H1 (cell line): ENCODE measurements around the gene DHRS12. TPM values are rescaled to one million over a fixed set of nuclear protein-coding genes. Genes with fewer than 3 reads are reported as not detected.

Source experiments
- ASH2L ChIP-seq: fragments of 200-600, 300-600 bp; sonication (generic); IDR thresholded peaks from one replicate; pipeline ENCODE4 v1.7.1; 2017; ENCODE audit warnings: low read length
- CTBP2 ChIP-seq: IDR thresholded peaks from 2 replicates; pipeline ENCODE4 v1.7.0; 2011; ENCODE audit warnings: borderline replicate concordance, mild to moderate bottlenecking, moderate library complexity, mixed read lengths, low read length; ENCODE audit not compliant: insufficient read depth, insufficient read length
- EZH2 ChIP-seq: fragments of 200-600 bp; sonication (generic); IDR thresholded peaks from 2 replicates; pipeline ENCODE4 v1.7.1; 2012; ENCODE audit warnings: low read depth, mild to moderate bottlenecking, moderate library complexity, low read length, inconsistent platforms; ENCODE audit not compliant: severe bottlenecking
- SAP30 ChIP-seq: fragments of 300-600 bp; sonication (generic); IDR thresholded peaks from 2 replicates; pipeline ENCODE4 v1.7.1; 2012; ENCODE audit warnings: low read length, moderate library complexity, mild to moderate bottlenecking, inconsistent platforms; ENCODE audit not compliant: insufficient read depth, insufficient replicate concordance
- TBP ChIP-seq: IDR thresholded peaks from 2 replicates; pipeline ENCODE4 v1.6.1; 2011; ENCODE audit warnings: low read depth, low read length, improper control_type of control experiment
- YY1 ChIP-seq: IDR thresholded peaks from 2 replicates; pipeline ENCODE4 v1.6.1; 2011; ENCODE audit warnings: low read depth, mild to moderate bottlenecking, low read length
- polyA plus RNA-seq, 7 experiments: library from polyadenylated mRNA; depleted of rRNA in 3 of 7; stranded (reverse) in 5 of 7; unstranded in 2 of 7; fragments of >200 nt in 5 of 7; fragments of 200-250 nt in 2 of 7; gene quantifications; 1 replicate in 5 of 7; 2 replicates in 1 of 7; 4 replicates in 1 of 7; pipeline versions ENCODE4 v1.2.1 to v1.2.3, GENCODE V29; 2011 to 2013; ENCODE audit warnings: missing spikeins in 2 of 7, mixed read lengths in 2 of 7
- total RNA-seq: library from RNA; stranded (reverse); fragmentation: NEBNext Ultra II Directional; extraction: Animal tissue kit (Norgen Biotek cat#: 25700); gene quantifications from 2 replicates; pipeline ENCODE4 v1.2.1, GENCODE V29; 2021
- TF ChIP-seq, protein P1 (sequence below): fragments of 300-600 bp; sonication (generic); IDR thresholded peaks from 2 replicates; pipeline ENCODE4 v1.7.1; 2012; ENCODE audit warnings: low read length, moderate library complexity, mild to moderate bottlenecking, inconsistent platforms; ENCODE audit not compliant: insufficient replicate concordance

DHRS12 gene
- total and polyA plus RNA-seq, 2 of the 8 experiments (the other 6 are each of a cell fraction or from before 2014, with no cell fraction given), result 8.7 TPM

DNA sequence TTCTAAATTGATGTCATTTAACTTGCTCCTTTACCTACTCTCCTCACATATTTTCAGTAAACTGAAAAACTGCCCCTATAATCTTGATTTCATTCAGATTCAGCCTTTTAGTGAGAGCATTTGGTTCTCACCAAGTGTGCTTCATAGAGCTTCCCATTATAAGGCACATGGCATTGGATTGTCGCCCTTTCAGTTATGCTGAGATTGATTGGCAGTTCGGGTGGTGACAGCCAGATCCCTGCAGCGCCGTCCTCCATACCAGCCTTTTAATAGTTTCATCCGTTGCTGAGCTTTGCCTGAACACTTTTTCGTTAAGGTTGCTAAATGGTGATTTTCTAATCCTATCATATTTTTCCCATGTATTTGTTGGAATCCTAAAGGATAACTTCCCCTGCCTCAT lies 80.4 kb downstream of the DHRS12 start (continued):
- TF ChIP-seq, protein P1, sequence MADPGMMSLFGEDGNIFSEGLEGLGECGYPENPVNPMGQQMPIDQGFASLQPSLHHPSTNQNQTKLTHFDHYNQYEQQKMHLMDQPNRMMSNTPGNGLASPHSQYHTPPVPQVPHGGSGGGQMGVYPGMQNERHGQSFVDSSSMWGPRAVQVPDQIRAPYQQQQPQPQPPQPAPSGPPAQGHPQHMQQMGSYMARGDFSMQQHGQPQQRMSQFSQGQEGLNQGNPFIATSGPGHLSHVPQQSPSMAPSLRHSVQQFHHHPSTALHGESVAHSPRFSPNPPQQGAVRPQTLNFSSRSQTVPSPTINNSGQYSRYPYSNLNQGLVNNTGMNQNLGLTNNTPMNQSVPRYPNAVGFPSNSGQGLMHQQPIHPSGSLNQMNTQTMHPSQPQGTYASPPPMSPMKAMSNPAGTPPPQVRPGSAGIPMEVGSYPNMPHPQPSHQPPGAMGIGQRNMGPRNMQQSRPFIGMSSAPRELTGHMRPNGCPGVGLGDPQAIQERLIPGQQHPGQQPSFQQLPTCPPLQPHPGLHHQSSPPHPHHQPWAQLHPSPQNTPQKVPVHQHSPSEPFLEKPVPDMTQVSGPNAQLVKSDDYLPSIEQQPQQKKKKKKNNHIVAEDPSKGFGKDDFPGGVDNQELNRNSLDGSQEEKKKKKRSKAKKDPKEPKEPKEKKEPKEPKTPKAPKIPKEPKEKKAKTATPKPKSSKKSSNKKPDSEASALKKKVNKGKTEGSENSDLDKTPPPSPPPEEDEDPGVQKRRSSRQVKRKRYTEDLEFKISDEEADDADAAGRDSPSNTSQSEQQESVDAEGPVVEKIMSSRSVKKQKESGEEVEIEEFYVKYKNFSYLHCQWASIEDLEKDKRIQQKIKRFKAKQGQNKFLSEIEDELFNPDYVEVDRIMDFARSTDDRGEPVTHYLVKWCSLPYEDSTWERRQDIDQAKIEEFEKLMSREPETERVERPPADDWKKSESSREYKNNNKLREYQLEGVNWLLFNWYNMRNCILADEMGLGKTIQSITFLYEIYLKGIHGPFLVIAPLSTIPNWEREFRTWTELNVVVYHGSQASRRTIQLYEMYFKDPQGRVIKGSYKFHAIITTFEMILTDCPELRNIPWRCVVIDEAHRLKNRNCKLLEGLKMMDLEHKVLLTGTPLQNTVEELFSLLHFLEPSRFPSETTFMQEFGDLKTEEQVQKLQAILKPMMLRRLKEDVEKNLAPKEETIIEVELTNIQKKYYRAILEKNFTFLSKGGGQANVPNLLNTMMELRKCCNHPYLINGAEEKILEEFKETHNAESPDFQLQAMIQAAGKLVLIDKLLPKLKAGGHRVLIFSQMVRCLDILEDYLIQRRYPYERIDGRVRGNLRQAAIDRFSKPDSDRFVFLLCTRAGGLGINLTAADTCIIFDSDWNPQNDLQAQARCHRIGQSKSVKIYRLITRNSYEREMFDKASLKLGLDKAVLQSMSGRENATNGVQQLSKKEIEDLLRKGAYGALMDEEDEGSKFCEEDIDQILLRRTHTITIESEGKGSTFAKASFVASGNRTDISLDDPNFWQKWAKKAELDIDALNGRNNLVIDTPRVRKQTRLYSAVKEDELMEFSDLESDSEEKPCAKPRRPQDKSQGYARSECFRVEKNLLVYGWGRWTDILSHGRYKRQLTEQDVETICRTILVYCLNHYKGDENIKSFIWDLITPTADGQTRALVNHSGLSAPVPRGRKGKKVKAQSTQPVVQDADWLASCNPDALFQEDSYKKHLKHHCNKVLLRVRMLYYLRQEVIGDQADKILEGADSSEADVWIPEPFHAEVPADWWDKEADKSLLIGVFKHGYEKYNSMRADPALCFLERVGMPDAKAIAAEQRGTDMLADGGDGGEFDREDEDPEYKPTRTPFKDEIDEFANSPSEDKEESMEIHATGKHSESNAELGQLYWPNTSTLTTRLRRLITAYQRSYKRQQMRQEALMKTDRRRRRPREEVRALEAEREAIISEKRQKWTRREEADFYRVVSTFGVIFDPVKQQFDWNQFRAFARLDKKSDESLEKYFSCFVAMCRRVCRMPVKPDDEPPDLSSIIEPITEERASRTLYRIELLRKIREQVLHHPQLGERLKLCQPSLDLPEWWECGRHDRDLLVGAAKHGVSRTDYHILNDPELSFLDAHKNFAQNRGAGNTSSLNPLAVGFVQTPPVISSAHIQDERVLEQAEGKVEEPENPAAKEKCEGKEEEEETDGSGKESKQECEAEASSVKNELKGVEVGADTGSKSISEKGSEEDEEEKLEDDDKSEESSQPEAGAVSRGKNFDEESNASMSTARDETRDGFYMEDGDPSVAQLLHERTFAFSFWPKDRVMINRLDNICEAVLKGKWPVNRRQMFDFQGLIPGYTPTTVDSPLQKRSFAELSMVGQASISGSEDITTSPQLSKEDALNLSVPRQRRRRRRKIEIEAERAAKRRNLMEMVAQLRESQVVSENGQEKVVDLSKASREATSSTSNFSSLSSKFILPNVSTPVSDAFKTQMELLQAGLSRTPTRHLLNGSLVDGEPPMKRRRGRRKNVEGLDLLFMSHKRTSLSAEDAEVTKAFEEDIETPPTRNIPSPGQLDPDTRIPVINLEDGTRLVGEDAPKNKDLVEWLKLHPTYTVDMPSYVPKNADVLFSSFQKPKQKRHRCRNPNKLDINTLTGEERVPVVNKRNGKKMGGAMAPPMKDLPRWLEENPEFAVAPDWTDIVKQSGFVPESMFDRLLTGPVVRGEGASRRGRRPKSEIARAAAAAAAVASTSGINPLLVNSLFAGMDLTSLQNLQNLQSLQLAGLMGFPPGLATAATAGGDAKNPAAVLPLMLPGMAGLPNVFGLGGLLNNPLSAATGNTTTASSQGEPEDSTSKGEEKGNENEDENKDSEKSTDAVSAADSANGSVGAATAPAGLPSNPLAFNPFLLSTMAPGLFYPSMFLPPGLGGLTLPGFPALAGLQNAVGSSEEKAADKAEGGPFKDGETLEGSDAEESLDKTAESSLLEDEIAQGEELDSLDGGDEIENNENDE, result no peak
- TF ChIP-seq YY1 (no peak), EZH2 (no peak), SAP30 (no peak), ASH2L (no peak), TBP (no peak), CTBP2 (no peak)
- TF ChIP-seq, all 59 proteins: peak for 0
